HG03159 (cell line): ENCODE measurements around the gene BCAS1.

Experiments
- ATAC-seq: cut with Tn5 transposase; IDR thresholded peaks from one replicate; pipeline ENCODE4 v1.9.1; 2021; ENCODE audit warnings: mild to moderate bottlenecking, moderate library complexity; ENCODE audit not compliant: unreplicated experiment

Gene BCAS1

GRCh38 chr20:54070187-54070987 lies at the start of gene BCAS1:
Gene BCAS1 (minus strand): TSS chr20:54070594. CDS start chr20:54058718, 11,876 bp downstream.
- no peak for ATAC-seq

GRCh38 chr20:54119744-54120143 lies 49.4 kb upstream of the BCAS1 start:
- ATAC-seq: no peak

GRCh38 chr20:54118220-54119001 lies 48.0 kb upstream of the BCAS1 start:
- ATAC-seq: no peak

DNA sequence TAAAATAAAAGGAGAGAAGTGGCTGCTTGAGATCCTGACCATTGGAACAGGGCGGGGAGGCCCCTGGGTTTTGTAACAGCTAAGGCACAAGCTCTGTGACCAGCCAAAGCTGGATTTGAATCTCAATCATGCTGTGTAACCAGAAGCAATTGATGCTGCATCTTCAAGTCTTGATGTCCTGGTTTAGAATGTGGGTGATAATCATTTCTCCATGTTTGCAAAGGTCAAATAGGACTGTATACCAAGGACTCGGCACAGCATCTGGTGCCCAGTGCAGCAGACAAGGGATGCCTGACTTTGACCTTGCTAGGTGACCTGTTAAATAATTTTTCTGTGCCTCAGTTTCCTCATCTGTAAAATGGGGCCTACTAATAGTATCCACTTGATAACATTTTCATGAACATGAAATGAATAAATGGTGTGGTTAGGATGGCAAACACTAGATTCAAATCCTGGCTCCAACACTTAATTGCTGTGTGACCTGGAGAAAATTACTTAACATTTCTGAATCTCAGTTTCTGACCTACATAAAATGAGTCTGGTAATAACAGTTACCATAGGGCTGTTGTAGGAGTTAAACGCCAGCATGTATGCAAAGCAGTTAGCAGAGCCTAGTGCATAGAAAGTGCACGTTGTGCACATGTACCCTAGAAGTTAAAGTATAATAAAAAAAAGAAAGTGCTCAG lies 46.3 kb upstream of the BCAS1 start:
- no peak for ATAC-seq

DNA sequence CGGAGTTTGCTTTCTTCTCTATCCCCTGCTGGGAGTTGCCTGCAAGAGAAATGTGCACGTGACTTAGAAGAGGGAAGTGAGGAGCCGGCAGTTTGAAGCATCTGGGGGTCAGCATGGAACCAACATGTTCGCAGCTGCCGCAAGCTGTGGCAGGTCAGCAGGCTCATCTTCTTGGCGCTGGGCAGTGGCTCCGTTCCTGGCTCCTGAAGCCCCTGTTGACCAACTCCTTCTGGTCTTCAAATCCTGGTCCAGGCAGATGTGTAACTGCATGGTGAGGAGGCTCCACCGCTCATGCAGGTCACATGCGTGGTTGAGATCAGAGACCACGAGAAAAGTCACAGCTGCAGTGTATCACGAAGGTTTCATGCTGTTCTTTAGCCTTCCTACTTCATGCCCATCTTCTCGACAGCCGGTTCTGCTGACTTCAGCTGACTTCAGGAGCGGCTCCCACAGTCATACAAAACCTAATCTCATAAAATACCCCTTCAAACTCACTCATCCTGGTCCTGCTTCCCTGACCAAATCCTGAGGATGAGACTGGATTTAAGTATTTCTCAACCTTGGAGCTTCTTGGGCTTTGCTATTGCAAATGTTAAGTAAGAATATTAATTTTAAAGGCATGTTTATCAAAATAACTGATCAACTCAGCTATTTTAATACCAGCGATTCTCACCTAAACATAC lies 44.9 kb upstream of the BCAS1 start:
- ATAC-seq: no peak

GRCh38 chr20:54114109-54114508 lies 43.7 kb upstream of the BCAS1 start:
- ATAC-seq: no peak

DNA sequence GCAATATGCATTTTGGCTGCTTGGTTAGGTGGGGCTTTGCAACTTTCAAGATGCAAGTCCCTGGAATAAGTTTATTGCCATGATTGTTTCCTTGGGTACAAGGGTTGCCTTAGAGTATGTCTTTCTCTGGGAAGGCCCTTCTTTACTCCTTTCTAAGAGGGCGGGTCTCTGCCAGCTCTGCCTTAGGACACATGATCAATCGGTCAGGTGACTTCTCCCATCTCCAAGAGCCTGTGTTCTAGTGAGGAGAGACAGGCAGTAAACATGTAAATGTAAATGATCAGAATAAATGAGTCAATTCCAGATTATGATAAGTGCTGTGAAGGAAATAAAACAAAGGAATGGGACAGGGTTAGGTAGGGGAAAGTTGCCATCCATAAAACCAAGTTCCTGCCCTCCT lies 43.2 kb upstream of the BCAS1 start:
- no peak for ATAC-seq

- no peak for ATAC-seq
Measured at GRCh38 chr20:54112221-54112884, 42.0 kb upstream of the BCAS1 start.

DNA sequence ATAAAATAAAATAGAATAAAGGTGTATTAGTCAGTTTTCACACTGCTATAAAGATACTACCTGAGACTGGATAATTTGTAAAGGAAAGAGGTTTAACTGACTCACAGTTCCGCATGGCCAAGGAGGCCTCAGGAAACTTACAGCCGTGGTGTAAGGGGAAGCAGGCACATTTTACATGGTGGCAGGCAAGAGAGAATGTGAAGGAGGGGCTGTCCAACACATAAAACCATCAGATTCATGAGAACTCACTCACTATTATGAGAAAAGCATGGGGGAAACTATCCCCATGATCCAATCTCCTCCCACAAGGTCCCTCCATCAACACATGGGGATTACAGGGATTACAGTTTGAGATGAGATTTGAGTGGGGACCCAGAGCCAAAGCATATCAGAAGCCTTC lies 41.1 kb upstream of the BCAS1 start:
- ATAC-seq: no peak

DNA sequence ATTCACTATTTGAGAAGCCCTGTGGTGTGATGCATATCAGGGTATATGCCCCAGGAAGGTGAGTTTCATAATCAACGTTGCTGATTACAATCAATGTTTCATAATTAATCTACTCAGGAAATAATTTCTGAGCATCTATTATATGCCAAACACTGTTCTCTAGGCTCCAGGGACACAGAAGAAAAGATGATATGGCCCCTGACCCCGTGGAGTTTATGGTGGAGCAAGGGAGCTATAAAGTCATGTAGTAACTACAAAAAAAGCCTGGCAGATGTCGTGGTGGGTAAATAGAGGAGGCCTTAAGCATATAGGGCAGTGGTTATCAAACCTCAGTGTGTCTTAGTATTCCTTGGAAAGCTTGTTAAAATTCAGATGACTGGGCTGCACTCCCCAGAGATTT lies 40.1 kb upstream of the BCAS1 start:
- ATAC-seq: no peak

GRCh38 chr20:54110041-54110440 lies 39.6 kb upstream of the BCAS1 start:
- no peak for ATAC-seq

GRCh38 chr20:54108817-54109216 lies 38.4 kb upstream of the BCAS1 start:
- no peak for ATAC-seq

DNA sequence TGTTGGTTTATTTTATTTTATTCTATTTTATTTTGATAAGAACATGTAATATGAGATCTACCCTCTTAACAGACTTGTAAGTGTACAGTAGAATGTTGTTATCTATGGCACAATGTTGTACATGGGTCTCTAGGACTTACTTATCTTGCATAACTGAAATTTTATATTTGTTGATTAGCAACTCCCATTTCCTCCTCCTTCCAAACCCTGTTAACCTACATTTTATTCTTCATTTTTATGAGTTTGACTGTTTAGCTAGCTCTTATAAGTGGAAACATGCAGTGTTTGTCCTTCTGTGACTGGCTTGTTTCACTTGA lies 37.9 kb upstream of the BCAS1 start:
- ATAC-seq: no peak

DNA sequence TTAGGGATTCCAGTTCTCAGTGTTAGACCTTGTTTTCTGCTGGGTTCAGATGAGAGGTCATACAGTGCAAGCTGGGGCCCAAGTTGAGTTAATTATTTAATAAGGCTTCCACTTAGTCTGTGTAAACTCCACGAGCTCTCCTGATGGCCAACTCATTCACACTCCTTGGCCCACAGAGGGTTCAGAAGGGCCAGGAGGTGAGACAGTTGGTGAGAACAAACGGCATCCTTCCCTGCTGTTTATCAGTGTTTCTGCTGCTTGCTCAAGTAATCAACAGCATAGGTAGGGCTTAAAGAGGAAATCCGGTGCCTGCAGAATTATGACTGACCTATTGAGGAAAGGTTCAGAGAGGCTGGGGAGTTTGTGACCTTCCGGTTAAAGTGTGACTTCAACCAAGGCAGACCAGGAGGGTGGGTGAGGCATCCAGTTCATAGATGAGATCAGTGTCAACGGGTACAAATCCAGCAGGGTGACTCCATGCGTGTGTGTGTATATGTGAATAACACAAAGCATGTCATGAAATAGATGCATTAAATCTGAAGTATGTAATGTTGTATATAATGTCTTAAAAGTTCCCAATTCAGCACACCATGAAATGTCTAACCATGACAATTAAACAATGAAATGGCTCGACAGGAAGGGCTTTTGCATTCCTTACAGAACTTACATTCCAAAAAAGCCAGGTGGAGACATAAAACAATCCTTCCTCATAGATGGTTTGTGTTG lies 37.4 kb upstream of the BCAS1 start:
- ATAC-seq: no peak

- no peak for ATAC-seq
Measured at GRCh38 chr20:54107181-54107580, 36.8 kb upstream of the BCAS1 start.

DNA sequence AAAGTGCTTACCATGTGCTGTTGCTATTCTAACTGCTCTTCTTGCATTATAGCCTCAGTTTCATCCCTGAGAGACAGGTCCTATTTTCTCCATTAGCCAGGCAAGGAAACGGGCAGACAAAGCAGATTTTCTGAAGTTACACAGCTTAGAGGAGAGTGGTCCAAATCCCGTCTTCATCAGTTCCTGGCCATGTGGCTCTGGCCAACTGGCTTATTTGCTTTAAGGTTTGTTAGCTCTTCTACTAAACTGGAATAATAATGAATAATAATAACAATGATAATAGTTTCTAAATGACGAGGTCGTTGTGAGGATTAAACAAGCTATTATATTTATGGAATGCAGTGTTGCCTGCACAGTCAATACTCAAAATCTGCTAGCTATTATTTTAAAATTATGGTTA lies 35.8 kb upstream of the BCAS1 start:
- no peak for ATAC-seq

- ATAC-seq: no peak
Measured at GRCh38 chr20:54105653-54106052, 35.3 kb upstream of the BCAS1 start.

DNA sequence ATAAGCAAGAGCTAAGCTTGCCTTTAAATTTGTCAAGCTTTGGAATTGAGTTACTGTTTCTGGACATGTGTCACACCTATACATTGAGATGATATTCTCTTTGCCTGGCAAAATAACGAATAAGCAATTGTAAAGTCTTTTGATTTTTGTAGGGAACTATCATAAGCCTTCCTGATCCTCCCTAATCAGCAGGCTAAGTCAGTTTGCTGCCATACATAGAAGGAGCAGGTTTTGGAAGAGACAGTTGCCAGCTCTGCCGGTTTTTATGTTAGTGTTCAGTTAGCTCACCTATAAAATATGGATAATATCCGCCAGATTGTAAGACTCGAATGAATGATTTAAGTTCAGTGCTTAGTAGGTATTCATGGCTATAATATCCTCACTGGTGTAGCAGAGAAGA lies 34.4 kb upstream of the BCAS1 start:
- no peak for ATAC-seq

- no peak for ATAC-seq
Measured at GRCh38 chr20:54103762-54104600, 33.6 kb upstream of the BCAS1 start.
